Measurements from ENCODE around the gene KATNB1. TPM values are rescaled to one million over a fixed set of nuclear protein-coding genes. Genes with fewer than 3 reads are reported as not detected.

Gene KATNB1
- total RNA-seq, 1 experiment from 2014 or later, result 60.4 TPM

DNA sequence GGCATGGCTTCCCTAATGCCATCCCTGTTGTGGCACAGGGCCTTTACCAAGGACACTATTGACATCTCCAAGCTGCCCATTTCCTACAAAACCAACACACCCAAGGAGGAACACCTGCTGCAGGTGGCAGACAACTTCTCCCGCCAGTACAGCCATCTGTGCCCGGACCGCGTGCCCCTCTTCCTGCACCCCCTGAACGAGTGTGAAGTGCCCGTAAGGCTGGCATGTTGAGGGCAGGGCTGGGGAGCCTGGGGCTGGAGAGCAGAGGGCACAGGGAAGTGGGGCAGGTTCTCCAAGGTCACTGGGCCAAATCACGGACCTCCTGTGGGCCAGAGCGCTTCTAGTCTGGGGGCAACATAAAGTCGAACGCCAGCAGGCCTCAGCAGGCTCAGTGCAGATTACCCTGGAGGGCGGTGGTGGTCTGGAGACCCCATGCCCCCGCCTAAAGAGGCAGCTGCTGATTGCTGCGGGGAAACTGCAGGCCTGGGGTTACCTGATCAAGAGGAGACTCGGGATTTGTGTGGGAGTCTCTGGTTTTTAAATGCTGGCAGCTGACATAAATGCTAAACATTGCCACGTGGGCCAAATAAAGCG is 36.7 kb upstream of the KATNB1 start (continued):
- no peak for TF ChIP-seq CTCF (IDR thresholded peaks at IDR 0.05)
- no peak for TF ChIP-seq HMGA2 (CRISPR knock-in tag; IDR thresholded peaks at IDR 0.05)
- TF ChIP-seq OVOL2 (CRISPR knock-in tag; IDR thresholded peaks at IDR 0.05; ENCODE audit: borderline replicate concordance), result no peak
- TF ChIP-seq ZNF219 (CRISPR knock-in tag; IDR thresholded peaks at IDR 0.05; ENCODE audit: borderline replicate concordance), result no peak

DNA sequence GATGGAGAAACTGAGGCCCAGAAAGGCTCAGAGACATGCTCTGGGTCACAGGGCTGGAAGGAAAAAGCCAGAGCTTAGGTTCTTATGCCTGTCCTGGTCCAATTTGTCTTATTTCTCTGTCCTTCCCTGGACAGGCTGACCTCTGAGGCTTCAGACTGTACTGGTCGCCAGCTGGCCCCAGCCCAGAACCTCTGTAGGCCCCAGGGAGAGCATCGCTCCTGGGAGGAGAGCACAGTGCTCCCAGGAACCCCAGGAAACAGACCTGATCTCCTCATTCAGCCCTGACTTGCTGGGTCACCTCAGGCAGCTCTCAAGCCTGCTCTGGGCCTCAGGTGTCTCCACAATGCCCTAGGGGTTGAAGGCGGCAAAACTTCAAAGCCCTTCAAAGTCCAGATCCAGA is 36.1 kb upstream of the KATNB1 start:
- no peak for DNase-seq (ENCODE audit: low spot score)
- no peak overlapping the region for H3K4me3 Mint-ChIP-seq
- H3K4me1 Mint-ChIP-seq, result peaks cover 11% of the 10 kb centered on the region
- no peaks in the 10 kb centered on the region for H3K9me3 Mint-ChIP-seq
- H3K36me3 Mint-ChIP-seq, result no peaks in the 10 kb centered on the region
- ATAC-seq, result no peak
- no peak overlapping the region for H3K27ac Mint-ChIP-seq
- ChIA-PET CTCF (no interaction called here), POLR2A (no interaction called here)
- TF ChIP-seq SP1 (CRISPR knock-in tag; conservative IDR thresholded peaks at IDR 0.05) (no peak), TCF7 (CRISPR knock-in tag; IDR thresholded peaks at IDR 0.05; ENCODE audit: low read depth) (no peak), ATF1 (CRISPR knock-in tag; IDR thresholded peaks at IDR 0.05) (no peak), ZNF121 (CRISPR knock-in tag; IDR thresholded peaks at IDR 0.05) (no peak), ZNF423 (CRISPR knock-in tag; IDR thresholded peaks at IDR 0.05) (no peak), NFATC4 (CRISPR knock-in tag; IDR thresholded peaks at IDR 0.05) (no peak)
- H3K27me3 Mint-ChIP-seq (ENCODE audit: low read depth), result no peaks in the 10 kb centered on the region

DNA sequence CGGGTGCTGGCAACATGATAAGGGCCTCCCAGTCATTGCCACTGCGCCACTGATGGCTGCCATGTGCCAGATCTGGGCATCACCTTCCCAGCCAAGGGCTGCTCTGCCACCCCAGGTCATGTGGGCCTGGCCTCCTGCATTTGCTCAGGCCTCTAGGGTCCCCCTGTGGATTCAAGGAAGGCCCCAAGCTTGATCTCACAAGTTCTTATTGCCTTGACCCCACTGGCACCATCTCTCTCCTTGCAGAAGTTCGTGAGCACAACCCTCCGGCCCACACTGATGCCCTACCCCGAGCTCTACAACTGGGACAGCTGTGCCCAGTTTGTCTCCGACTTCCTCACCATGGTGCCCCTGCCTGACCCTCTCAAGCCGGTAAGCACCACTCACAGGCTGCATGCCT is 35.7 kb upstream of the KATNB1 start:
- Mint-ChIP-seq H3K4me1 (peaks cover 8% of the 10 kb centered on the region), H3K4me3 (no peak overlapping the region), H3K9me3 (no peaks in the 10 kb centered on the region), H3K27me3 (ENCODE audit: low read depth) (no peaks in the 10 kb centered on the region), H3K36me3 (no peaks in the 10 kb centered on the region), H3K27ac (no peak overlapping the region)
- CTCF ChIA-PET, result no interaction called here
- no peak for DNase-seq (ENCODE audit: low spot score)
- no peak for ATAC-seq
- POLR2A ChIA-PET, result no interaction called here
- no peak for TF ChIP-seq ARID4B (CRISPR knock-in tag; IDR thresholded peaks at IDR 0.05; ENCODE audit: borderline replicate concordance)
- TF ChIP-seq, protein P1, sequence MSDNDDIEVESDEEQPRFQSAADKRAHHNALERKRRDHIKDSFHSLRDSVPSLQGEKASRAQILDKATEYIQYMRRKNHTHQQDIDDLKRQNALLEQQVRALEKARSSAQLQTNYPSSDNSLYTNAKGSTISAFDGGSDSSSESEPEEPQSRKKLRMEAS (CRISPR knock-in tag; IDR thresholded peaks at IDR 0.05), result no peak
- TF ChIP-seq ETV6 (CRISPR knock-in tag; IDR thresholded peaks at IDR 0.05), result no peak
- no peak for TF ChIP-seq SMAD4 (CRISPR knock-in tag; IDR thresholded peaks at IDR 0.05)
- no peak for TF ChIP-seq SOX15 (CRISPR knock-in tag; IDR thresholded peaks at IDR 0.05)
- TF ChIP-seq E2F1 (CRISPR knock-in tag; IDR thresholded peaks at IDR 0.05), result no peak
- no peak for TF ChIP-seq RELA (CRISPR knock-in tag; IDR thresholded peaks at IDR 0.05; ENCODE audit: borderline replicate concordance)
- no peak for TF ChIP-seq TEAD1 (CRISPR knock-in tag; IDR thresholded peaks at IDR 0.05)
- TF ChIP-seq MXD4 (CRISPR knock-in tag; IDR thresholded peaks at IDR 0.05; ENCODE audit: borderline replicate concordance), result no peak
- no peak for TF ChIP-seq OVOL2 (CRISPR knock-in tag; IDR thresholded peaks at IDR 0.05; ENCODE audit: borderline replicate concordance)
- no peak for TF ChIP-seq ZBTB21 (CRISPR knock-in tag; IDR thresholded peaks at IDR 0.05; ENCODE audit: borderline replicate concordance)
- no peak for TF ChIP-seq KAT7 (CRISPR knock-in tag; IDR thresholded peaks at IDR 0.05; ENCODE audit: borderline replicate concordance)
- TF ChIP-seq CBFB (CRISPR knock-in tag; IDR thresholded peaks at IDR 0.05; ENCODE audit: low read depth), result no peak
